Liver (tissue), 3 donors: ENCODE data around the gene COL9A1.

ENCODE experiments used
- TAF1 ChIP-seq: conservative IDR thresholded peaks from 2 replicates; pipeline ENCODE4 v1.6.1; 2016; ENCODE audit warnings: antibody characterized with exemption, mild to moderate bottlenecking
- TF ChIP-seq, protein P1 (sequence below): fragments of 150-350 bp; IDR thresholded peaks from 2 replicates; pipeline ENCODE4 v1.5.1; 2017; ENCODE audit warnings: improper control_type of control experiment, low read depth, low read length; ENCODE audit not compliant: missing input control
- donor health status: healthy.
- donor health status: healthy.

DNA sequence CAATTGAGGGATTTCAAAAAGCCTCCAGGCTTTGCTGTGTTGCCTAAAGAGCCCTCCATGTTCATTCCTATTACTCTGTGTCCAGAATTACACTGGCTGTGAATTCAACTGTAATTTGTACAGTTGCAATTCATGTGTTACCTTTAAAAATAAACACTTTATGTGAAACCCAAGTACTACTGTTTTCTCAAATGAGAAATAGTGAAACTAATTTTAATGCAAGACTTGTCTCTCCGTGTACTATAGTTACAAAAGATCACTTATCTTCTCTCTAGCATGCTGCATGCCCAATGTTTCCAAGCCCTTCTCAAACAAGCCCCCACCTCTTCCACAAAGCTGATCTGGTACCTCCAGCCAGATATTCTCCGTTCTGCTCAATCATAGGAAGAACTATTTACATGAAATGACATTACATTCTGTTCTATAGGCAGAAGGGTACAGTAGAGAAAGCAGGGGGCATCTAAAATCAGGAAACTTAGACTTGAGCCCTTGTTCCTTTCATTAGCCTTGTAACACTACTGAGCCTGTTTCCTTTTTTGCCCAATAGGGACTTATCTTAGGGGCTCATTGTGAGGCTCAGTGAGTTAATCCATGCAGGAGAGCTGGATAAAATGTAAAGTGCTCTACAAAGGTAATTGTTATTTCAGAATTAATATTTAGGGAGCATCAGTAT lies 12.3 kb upstream of the COL9A1 start:
- TF ChIP-seq, protein P1, sequence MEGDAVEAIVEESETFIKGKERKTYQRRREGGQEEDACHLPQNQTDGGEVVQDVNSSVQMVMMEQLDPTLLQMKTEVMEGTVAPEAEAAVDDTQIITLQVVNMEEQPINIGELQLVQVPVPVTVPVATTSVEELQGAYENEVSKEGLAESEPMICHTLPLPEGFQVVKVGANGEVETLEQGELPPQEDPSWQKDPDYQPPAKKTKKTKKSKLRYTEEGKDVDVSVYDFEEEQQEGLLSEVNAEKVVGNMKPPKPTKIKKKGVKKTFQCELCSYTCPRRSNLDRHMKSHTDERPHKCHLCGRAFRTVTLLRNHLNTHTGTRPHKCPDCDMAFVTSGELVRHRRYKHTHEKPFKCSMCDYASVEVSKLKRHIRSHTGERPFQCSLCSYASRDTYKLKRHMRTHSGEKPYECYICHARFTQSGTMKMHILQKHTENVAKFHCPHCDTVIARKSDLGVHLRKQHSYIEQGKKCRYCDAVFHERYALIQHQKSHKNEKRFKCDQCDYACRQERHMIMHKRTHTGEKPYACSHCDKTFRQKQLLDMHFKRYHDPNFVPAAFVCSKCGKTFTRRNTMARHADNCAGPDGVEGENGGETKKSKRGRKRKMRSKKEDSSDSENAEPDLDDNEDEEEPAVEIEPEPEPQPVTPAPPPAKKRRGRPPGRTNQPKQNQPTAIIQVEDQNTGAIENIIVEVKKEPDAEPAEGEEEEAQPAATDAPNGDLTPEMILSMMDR, result no peak
- TF ChIP-seq TAF1, result no peak
